ENCODE measurements around the gene PRKAR1B.

The PRKAR1B gene

DNA sequence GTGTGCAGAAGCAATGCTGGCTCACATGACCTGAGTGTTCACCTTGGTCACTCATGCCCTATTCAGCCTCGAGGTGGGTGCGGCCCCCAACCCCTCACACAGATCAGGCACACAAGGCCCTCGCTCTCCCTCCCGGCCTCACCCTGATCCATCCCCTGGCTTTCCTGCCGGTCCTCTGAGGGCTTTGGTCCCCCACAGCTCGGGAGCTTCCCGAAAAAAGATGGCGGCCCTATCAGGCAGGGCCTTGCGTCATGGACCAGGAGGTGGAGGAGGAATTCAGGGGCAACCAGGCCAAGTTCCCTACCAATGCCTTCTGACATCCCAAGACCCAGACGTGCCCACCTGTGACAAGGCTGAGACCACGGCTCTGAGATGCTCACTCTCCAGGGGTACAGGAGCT is 44.3 kb downstream of the PRKAR1B start:
- no peak overlapping the region for H3K4me3 ChIP-seq (ENCODE audit: low read length)
- DNase-seq (ENCODE audit: low read depth) = no peak
- TF ChIP-seq, protein P1, sequence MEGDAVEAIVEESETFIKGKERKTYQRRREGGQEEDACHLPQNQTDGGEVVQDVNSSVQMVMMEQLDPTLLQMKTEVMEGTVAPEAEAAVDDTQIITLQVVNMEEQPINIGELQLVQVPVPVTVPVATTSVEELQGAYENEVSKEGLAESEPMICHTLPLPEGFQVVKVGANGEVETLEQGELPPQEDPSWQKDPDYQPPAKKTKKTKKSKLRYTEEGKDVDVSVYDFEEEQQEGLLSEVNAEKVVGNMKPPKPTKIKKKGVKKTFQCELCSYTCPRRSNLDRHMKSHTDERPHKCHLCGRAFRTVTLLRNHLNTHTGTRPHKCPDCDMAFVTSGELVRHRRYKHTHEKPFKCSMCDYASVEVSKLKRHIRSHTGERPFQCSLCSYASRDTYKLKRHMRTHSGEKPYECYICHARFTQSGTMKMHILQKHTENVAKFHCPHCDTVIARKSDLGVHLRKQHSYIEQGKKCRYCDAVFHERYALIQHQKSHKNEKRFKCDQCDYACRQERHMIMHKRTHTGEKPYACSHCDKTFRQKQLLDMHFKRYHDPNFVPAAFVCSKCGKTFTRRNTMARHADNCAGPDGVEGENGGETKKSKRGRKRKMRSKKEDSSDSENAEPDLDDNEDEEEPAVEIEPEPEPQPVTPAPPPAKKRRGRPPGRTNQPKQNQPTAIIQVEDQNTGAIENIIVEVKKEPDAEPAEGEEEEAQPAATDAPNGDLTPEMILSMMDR (conservative IDR thresholded peaks at IDR 0.05; ENCODE audit: low read length) = no peak

DNA sequence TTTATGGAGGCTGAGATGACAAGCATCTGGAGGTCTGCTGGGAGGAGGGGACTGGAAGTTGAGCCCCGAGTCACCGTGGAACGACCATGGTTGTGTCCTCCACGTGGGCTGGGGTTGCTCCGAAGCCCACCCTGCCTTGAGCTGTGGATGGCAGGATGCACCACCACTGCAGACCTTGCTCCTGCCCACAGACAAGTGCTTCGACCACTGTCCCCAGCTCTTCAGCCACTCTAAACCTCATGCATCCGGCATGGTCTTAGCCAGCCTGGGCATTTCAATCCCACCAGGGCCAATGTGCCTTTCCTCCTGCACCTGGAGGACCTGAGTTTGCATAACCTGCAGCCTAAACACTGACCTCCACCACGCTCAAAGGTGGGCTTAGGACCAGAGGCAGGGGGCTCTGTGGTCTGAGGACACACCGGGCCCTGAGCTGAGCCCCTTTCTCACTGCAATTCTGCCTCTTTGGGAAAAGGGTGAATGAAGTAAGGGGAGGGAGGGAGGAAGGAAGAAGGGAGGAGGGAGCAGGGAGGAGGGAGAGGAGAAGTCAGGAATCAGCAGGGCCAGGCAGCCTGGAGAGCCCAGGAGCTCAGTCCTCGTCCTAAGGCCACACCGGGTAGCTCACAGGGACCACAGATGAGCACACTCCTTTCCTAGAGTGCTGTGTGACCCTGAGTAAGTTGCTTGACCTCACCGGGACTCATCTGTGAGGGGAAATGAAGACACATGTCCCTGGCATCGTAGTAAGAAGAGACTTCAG is 45.4 kb downstream of the PRKAR1B start:
- DNase-seq (ENCODE audit: low read depth) = no peak
- TF ChIP-seq, protein P1 (conservative IDR thresholded peaks at IDR 0.05; ENCODE audit: low read length) = no peak
- H3K4me3 ChIP-seq (ENCODE audit: low read length) = no peak overlapping the region

- TF ChIP-seq, protein P1 (conservative IDR thresholded peaks at IDR 0.05; ENCODE audit: low read length) = no peak
- no peak for DNase-seq (ENCODE audit: low read depth)
- H3K4me3 ChIP-seq (ENCODE audit: low read length) = no peak overlapping the region
Observed at GRCh38 chr7:680411-681127, 46.5 kb downstream of the PRKAR1B start.

- no peak for DNase-seq (ENCODE audit: low read depth)
- H3K4me3 ChIP-seq (ENCODE audit: low read length) = no peak overlapping the region
- TF ChIP-seq, protein P1 (conservative IDR thresholded peaks at IDR 0.05; ENCODE audit: low read length) = no peak
Observed at GRCh38 chr7:676972-677385, 50.1 kb downstream of the PRKAR1B start.

GRCh38 chr7:676246-676971 is 50.7 kb downstream of the PRKAR1B start:
- no peak overlapping the region for H3K4me3 ChIP-seq (ENCODE audit: low read length)
- TF ChIP-seq, protein P1 (conservative IDR thresholded peaks at IDR 0.05; ENCODE audit: low read length) = no peak
- DNase-seq (ENCODE audit: low read depth) = no peak

GRCh38 chr7:674454-675410 is 52.3 kb downstream of the PRKAR1B start:
- no peak for DNase-seq (ENCODE audit: low read depth)
- no peak overlapping the region for H3K4me3 ChIP-seq (ENCODE audit: low read length)
- TF ChIP-seq, protein P1 (conservative IDR thresholded peaks at IDR 0.05; ENCODE audit: low read length) = no peak

Data from AG10803 (cell line).